Osteoblast (primary cell): ENCODE data around the gene LCP1. TPM values are rescaled to one million over a fixed set of nuclear protein-coding genes. Genes with fewer than 3 reads are reported as not detected.
"Not testable (repeated sequence)": the region's sequence is repeated elsewhere in the genome, so short reads cannot be mapped to it uniquely, and the experiment has no call there.

ENCODE experiments used
- DNase-seq: peaks from one replicate; pipeline ENCODE4 v3.0.0; 2011; ENCODE audit warnings: low spot score, mixed read lengths; ENCODE audit not compliant: insufficient read length; ENCODE audit errors: missing footprints
- H2AFZ ChIP-seq: 2 replicates; pipeline ENCODE4 v1.6.0; 2011; ENCODE audit warnings: mild to moderate bottlenecking, low read length
- H3K27ac ChIP-seq: 2 replicates; pipeline ENCODE4 v1.5.1; 2011; ENCODE audit warnings: mild to moderate bottlenecking, low read depth, low read length, moderate library complexity
- H3K27me3 ChIP-seq: 2 replicates; pipeline ENCODE4 v1.6.0; 2012; ENCODE audit warnings: mild to moderate bottlenecking, control low read depth, inconsistent platforms, low read length, moderate library complexity; ENCODE audit not compliant: insufficient read depth
- H3K36me3 ChIP-seq: 2 replicates; pipeline ENCODE4 v1.5.1; 2011; ENCODE audit warnings: mild to moderate bottlenecking, low read length, control low read depth, moderate library complexity; ENCODE audit not compliant: insufficient read depth
- H3K4me1 ChIP-seq: 2 replicates; pipeline ENCODE4 v1.5.1; 2011; ENCODE audit warnings: mild to moderate bottlenecking, low read length, control low read depth, moderate library complexity; ENCODE audit not compliant: insufficient read depth
- H3K4me2 ChIP-seq: 2 replicates; pipeline ENCODE4 v1.6.0; 2011; ENCODE audit warnings: mild to moderate bottlenecking, low read length; ENCODE audit not compliant: insufficient read depth
- H3K4me3 ChIP-seq: fragments of 200-600 bp; sonication (generic); 3 replicates; pipeline ENCODE4 v1.5.1; 2012; ENCODE audit warnings: mild to moderate bottlenecking, low read length, inconsistent platforms; ENCODE audit not compliant: insufficient read depth
- H3K79me2 ChIP-seq: 2 replicates; pipeline ENCODE4 v1.6.0; 2012; ENCODE audit warnings: mild to moderate bottlenecking, low read length, control low read depth, inconsistent platforms; ENCODE audit not compliant: insufficient read depth
- H3K9me3 ChIP-seq: 2 replicates; pipeline ENCODE4 v1.5.1; 2011; ENCODE audit warnings: low read depth, low read length, control low read depth
- H4K20me1 ChIP-seq: 2 replicates; pipeline ENCODE4 v1.6.0; 2012; ENCODE audit warnings: mild to moderate bottlenecking, low read length, control low read depth; ENCODE audit not compliant: insufficient read depth
- CTCF ChIP-seq: IDR thresholded peaks from 2 replicates; pipeline ENCODE4 v1.5.1; 2011; ENCODE audit warnings: mild to moderate bottlenecking, low read depth, low read length, moderate library complexity; ENCODE audit errors: extremely low read depth
- total RNA-seq: library from RNA; depleted of rRNA; stranded (reverse); fragments of >200 nt; gene quantifications from 2 replicates; pipeline ENCODE4 v1.2.3, GENCODE V29; 2012

The LCP1 gene
- total RNA-seq = 0.59 and 1.4 TPM in 2 replicates

GRCh38 chr13:46181840-46182490, at the start of gene LCP1:
TSS of gene LCP1 (minus strand) at chr13:46182177. CDS start at chr13:46159662, 22,515 bp downstream.
- TF ChIP-seq CTCF = no peak
- Histone ChIP-seq H4K20me1 (no peaks in the 10 kb centered on the region), H3K4me1 (no peaks in the 10 kb centered on the region), H3K4me2 (no peak within 1 kb of the TSS), H3K9me3 (no peaks in the 10 kb centered on the region), H3K4me3 (no peak within 1 kb of the TSS), H3K27me3 (peaks cover 19% of the 10 kb centered on the region), H3K27ac (no peak within 1 kb of the TSS), H3K36me3 (no peaks in the 10 kb centered on the region), H2AFZ (no peak within 1 kb of the TSS), H3K79me2 (no peaks in the 10 kb centered on the region)
- no peak for DNase-seq

GRCh38 chr13:46229251-46229650, 47.3 kb upstream of the LCP1 start:
- no peak for TF ChIP-seq CTCF
- DNase-seq = no peak
- H3K27ac ChIP-seq = no peak overlapping the region

GRCh38 chr13:46220234-46220633, 38.3 kb upstream of the LCP1 start:
- not testable (repeated sequence) for DNase-seq, H3K4me2 ChIP-seq, H3K9me3 ChIP-seq, H3K27ac ChIP-seq, H3K79me2 ChIP-seq, H3K4me1 ChIP-seq, H2AFZ ChIP-seq, H4K20me1 ChIP-seq, H3K27me3 ChIP-seq, H3K4me3 ChIP-seq, H3K36me3 ChIP-seq

More at GRCh38 chr13:46229251-46229650, 47.3 kb upstream of the LCP1 start:
- peaks cover 8% of the 10 kb centered on the region for H3K27me3 ChIP-seq
- no peaks in the 10 kb centered on the region for H4K20me1 ChIP-seq
- H3K4me3 ChIP-seq = no peak overlapping the region
- H3K4me2 ChIP-seq = no peak overlapping the region
- no peaks in the 10 kb centered on the region for H3K9me3 ChIP-seq
- no peak overlapping the region for H2AFZ ChIP-seq
- no peaks in the 10 kb centered on the region for H3K79me2 ChIP-seq
- H3K4me1 ChIP-seq = no peaks in the 10 kb centered on the region
- no peaks in the 10 kb centered on the region for H3K36me3 ChIP-seq

- not testable (repeated sequence) for H3K79me2 ChIP-seq, H2AFZ ChIP-seq, H3K4me3 ChIP-seq, DNase-seq, H3K4me2 ChIP-seq, H3K27ac ChIP-seq, H4K20me1 ChIP-seq, H3K9me3 ChIP-seq, H3K36me3 ChIP-seq
- H3K4me1 ChIP-seq = peaks cover 10% of the 10 kb centered on the region
- H3K27me3 ChIP-seq = peaks cover 27% of the 10 kb centered on the region
Observed at GRCh38 chr13:46214741-46215140, 32.8 kb upstream of the LCP1 start.

GRCh38 chr13:46213242-46213641, 31.3 kb upstream of the LCP1 start:
- Histone ChIP-seq H3K4me2 (no peak overlapping the region), H3K27ac (no peak overlapping the region), H3K4me1 (peaks cover 10% of the 10 kb centered on the region), H3K27me3 (peaks cover 39% of the 10 kb centered on the region), H2AFZ (no peak overlapping the region), H3K9me3 (no peaks in the 10 kb centered on the region), H3K4me3 (no peak overlapping the region), H4K20me1 (no peaks in the 10 kb centered on the region), H3K79me2 (no peaks in the 10 kb centered on the region), H3K36me3 (no peaks in the 10 kb centered on the region)
- TF ChIP-seq CTCF = no peak
- DNase-seq = no peak
